HepG2 (cell line): ENCODE results near the gene UBASH3A.

Experiments used
- EP300 ChIP-seq, 3 experiments: sonication (generic) in 1 of 3; formaldehyde crosslinking in 1 of 3; IDR thresholded peaks; 2 replicates each; pipeline versions ENCODE4 v1.5.1 to v1.6.1; 2011 to 2020; ENCODE audit warnings: low read depth in 2 of 3, low read length in 2 of 3, borderline replicate concordance in 1 of 3, improper control_type of control experiment in 1 of 3, mild to moderate bottlenecking in 1 of 3, missing genetic modification reagents in 1 of 3, moderate library complexity in 1 of 3
- KDM5A ChIP-seq: fragments of 200-600 bp; sonication (generic); IDR thresholded peaks from 2 replicates; pipeline ENCODE4 v1.7.0; 2018; ENCODE audit warnings: antibody characterized with exemption, mild to moderate bottlenecking, low read length, borderline replicate concordance
- MTA3 ChIP-seq: sonication (generic); formaldehyde crosslinking; IDR thresholded peaks from 2 replicates; pipeline ENCODE4 v1.4.0; 2020; ENCODE audit warnings: missing genetic modification reagents
- NR2C2 ChIP-seq: sonication (generic); formaldehyde crosslinking; IDR thresholded peaks from 2 replicates; pipeline ENCODE4 v1.4.0; 2020; ENCODE audit warnings: missing genetic modification reagents, mild to moderate bottlenecking, moderate library complexity, borderline replicate concordance
- USF2 ChIP-seq, 2 experiments: sonication (generic) in 1 of 2; formaldehyde crosslinking in 1 of 2; IDR thresholded peaks; 2 replicates each; pipeline versions ENCODE4 v1.5.1 to v1.6.1; 2011 to 2020; ENCODE audit warnings: borderline replicate concordance in 1 of 2, low read depth in 1 of 2, low read length in 1 of 2, mild to moderate bottlenecking in 1 of 2, missing genetic modification reagents in 1 of 2, moderate library complexity in 1 of 2
- YY1 ChIP-seq: IDR thresholded peaks from 2 replicates; pipeline ENCODE4 v1.6.1; 2011; ENCODE audit warnings: low read length, low read depth, moderate library complexity, mild to moderate bottlenecking; ENCODE audit not compliant: insufficient read depth, insufficient replicate concordance
- TF ChIP-seq, protein P1 (sequence below): sonication (generic); formaldehyde crosslinking; IDR thresholded peaks from 2 replicates; pipeline ENCODE4 v1.4.0; 2020; ENCODE audit warnings: mild to moderate bottlenecking, missing genetic modification reagents
- TF ChIP-seq, protein P2 (sequence below): sonication (generic); formaldehyde crosslinking; IDR thresholded peaks from 2 replicates; pipeline ENCODE4 v1.5.0; 2020; ENCODE audit warnings: missing genetic modification reagents

GRCh38 chr21:42491328-42491727, 87.6 kb downstream of the UBASH3A start:
- TF ChIP-seq YY1 (no peak), KDM5A (no peak), NR2C2 (CRISPR knock-in tag) (no peak), USF2 (IDR thresholded peaks at IDR 0.05; ENCODE audit: low read depth, low read length) (no peak), USF2 (CRISPR knock-in tag; IDR thresholded peaks at IDR 0.05; ENCODE audit: borderline replicate concordance) (no peak), MTA3 (CRISPR knock-in tag) (no peak), EP300 (IDR thresholded peaks at IDR 0.05; ENCODE audit: low read depth in 2 of 2, low read length in 2 of 2) (no peak), EP300 (CRISPR knock-in tag; IDR thresholded peaks at IDR 0.05; ENCODE audit: borderline replicate concordance) (no peak)
- TF ChIP-seq, protein P1, sequence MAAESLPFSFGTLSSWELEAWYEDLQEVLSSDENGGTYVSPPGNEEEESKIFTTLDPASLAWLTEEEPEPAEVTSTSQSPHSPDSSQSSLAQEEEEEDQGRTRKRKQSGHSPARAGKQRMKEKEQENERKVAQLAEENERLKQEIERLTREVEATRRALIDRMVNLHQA, result no peak
- TF ChIP-seq, protein P2, sequence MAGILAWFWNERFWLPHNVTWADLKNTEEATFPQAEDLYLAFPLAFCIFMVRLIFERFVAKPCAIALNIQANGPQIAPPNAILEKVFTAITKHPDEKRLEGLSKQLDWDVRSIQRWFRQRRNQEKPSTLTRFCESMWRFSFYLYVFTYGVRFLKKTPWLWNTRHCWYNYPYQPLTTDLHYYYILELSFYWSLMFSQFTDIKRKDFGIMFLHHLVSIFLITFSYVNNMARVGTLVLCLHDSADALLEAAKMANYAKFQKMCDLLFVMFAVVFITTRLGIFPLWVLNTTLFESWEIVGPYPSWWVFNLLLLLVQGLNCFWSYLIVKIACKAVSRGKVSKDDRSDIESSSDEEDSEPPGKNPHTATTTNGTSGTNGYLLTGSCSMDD, result no peak
